OCI-LY3 (cell line): ENCODE measurements around the gene PARD3B.

Experiments
- H2AFZ ChIP-seq: fragments of 200-600, 300-600 bp; shearing (Covaris generic); 2 replicates; pipeline ENCODE4 v1.6.0; 2014; ENCODE audit warnings: antibody characterized with exemption, low read depth, low read length
- H3K27ac ChIP-seq: fragments of 200-600, 300-600 bp; sonication (generic); 2 replicates; pipeline ENCODE4 v1.5.1; 2014; ENCODE audit warnings: mild to moderate bottlenecking, low read length, moderate library complexity, mixed read lengths
- H3K27me3 ChIP-seq: fragments of 200-600, 300-600 bp; sonication (generic); 2 replicates; pipeline ENCODE4 v1.6.1; 2014; ENCODE audit warnings: low read depth, low read length, mixed read lengths
- H3K36me3 ChIP-seq: fragments of 200-600, 300-600 bp; sonication (generic); replicated peaks from 2 replicates; pipeline ENCODE3; 2014; ENCODE audit warnings: low read depth, low read length, mixed read lengths
- H3K4me1 ChIP-seq: fragments of 300-600, 200-600 bp; sonication (generic); 2 replicates; pipeline ENCODE4 v1.6.1; 2014; ENCODE audit warnings: low read length, mixed read lengths
- H3K4me2 ChIP-seq: fragments of 200-600, 300-600 bp; sonication (generic); 2 replicates; pipeline ENCODE4 v1.6.1; 2014; ENCODE audit warnings: low read length, mixed read lengths
- H3K4me3 ChIP-seq: fragments of 300-600, 200-600 bp; sonication (generic); 2 replicates; pipeline ENCODE4 v1.5.1; 2014; ENCODE audit warnings: antibody characterized with exemption, mild to moderate bottlenecking, low read length, moderate library complexity
- H3K79me2 ChIP-seq: fragments of 300-600, 200-600 bp; shearing (Covaris generic); 2 replicates; pipeline ENCODE4 v1.6.1; 2014; ENCODE audit warnings: mild to moderate bottlenecking, low read length, mixed read lengths
- H3K9ac ChIP-seq: fragments of 300-600, 200-600 bp; shearing (Covaris generic); 2 replicates; pipeline ENCODE4 v1.6.0; 2014; ENCODE audit warnings: mild to moderate bottlenecking, low read length, moderate library complexity
- H3K9me3 ChIP-seq: fragments of 200-600, 300-600 bp; shearing (Covaris generic); 2 replicates; pipeline ENCODE4 v1.6.1; 2014; ENCODE audit warnings: low read length, mixed read lengths; ENCODE audit not compliant: insufficient read depth
- H4K20me1 ChIP-seq: fragments of 200-600, 300-600 bp; sonication (generic); 2 replicates; pipeline ENCODE4 v1.6.1; 2016; ENCODE audit warnings: low read length, mixed read lengths; ENCODE audit not compliant: insufficient read depth
- CTCF ChIP-seq: fragments of 200-600, 300-600 bp; sonication (generic); IDR thresholded peaks from 2 replicates; pipeline ENCODE4 v1.5.1; 2014; ENCODE audit warnings: antibody characterized with exemption, low read length, low read depth
- EZH2phosphoT487 ChIP-seq: fragments of 200-600 bp; shearing (Covaris generic); IDR thresholded peaks from 2 replicates; pipeline ENCODE4 v1.6.1; 2018; ENCODE audit warnings: antibody characterized with exemption, mixed run types, low read depth

The PARD3B gene

DNA sequence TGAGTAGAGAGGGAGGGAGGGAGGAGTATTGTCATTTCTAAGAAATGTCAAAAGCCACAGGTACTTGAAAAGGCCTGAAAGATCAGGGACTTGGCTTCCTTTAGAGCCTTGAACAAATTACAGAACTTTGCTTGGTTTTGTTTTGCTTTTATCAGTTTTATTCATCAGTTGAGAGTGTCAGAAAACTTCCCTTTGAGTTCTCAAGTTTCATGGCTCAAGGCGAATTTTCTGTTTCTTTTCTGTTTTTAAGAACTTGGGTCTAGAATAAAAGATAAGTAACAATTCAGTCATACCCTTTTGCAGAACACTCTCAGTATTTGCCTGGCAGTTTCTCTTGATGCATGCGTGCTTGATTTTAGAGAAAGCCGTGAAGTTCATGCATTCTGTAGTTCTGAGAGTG, 531.9 kb downstream of the PARD3B start:
- no peak for TF ChIP-seq CTCF
- TF ChIP-seq EZH2phosphoT487, result no peak
- H4K20me1 ChIP-seq, result no peaks in the 10 kb centered on the region

GRCh38 chr2:205078762-205079161, 533.5 kb downstream of the PARD3B start:
- no peaks in the 10 kb centered on the region for H3K4me1 ChIP-seq
- no peaks in the 10 kb centered on the region for H3K79me2 ChIP-seq
- no peak overlapping the region for H3K27ac ChIP-seq
- TF ChIP-seq CTCF (no peak), EZH2phosphoT487 (no peak)
- no peak overlapping the region for H3K4me2 ChIP-seq
- H3K36me3 ChIP-seq, result no peaks in the 10 kb centered on the region
- H4K20me1 ChIP-seq, result no peaks in the 10 kb centered on the region
- H3K9me3 ChIP-seq, result no peaks in the 10 kb centered on the region
- no peaks in the 10 kb centered on the region for H3K27me3 ChIP-seq
- H2AFZ ChIP-seq, result no peak overlapping the region
- no peak overlapping the region for H3K9ac ChIP-seq
- no peak overlapping the region for H3K4me3 ChIP-seq

More for the DNA sequence above, 531.9 kb downstream of the PARD3B start:
- Histone ChIP-seq H3K4me1 (no peaks in the 10 kb centered on the region), H3K79me2 (no peaks in the 10 kb centered on the region), H3K27me3 (no peaks in the 10 kb centered on the region), H3K4me2 (no peak overlapping the region), H3K27ac (no peak overlapping the region), H2AFZ (no peak overlapping the region), H3K9me3 (no peaks in the 10 kb centered on the region), H3K4me3 (no peak overlapping the region), H3K9ac (no peak overlapping the region), H3K36me3 (no peaks in the 10 kb centered on the region)

- no peaks in the 10 kb centered on the region for H4K20me1 ChIP-seq
- no peaks in the 10 kb centered on the region for H3K27me3 ChIP-seq
- H3K4me2 ChIP-seq, result no peak overlapping the region
- H2AFZ ChIP-seq, result no peak overlapping the region
- H3K36me3 ChIP-seq, result no peaks in the 10 kb centered on the region
- TF ChIP-seq EZH2phosphoT487 (no peak), CTCF (no peak)
- H3K27ac ChIP-seq, result no peak overlapping the region
- H3K9ac ChIP-seq, result no peak overlapping the region
- H3K9me3 ChIP-seq, result no peaks in the 10 kb centered on the region
- no peaks in the 10 kb centered on the region for H3K4me1 ChIP-seq
- H3K79me2 ChIP-seq, result no peaks in the 10 kb centered on the region
- no peak overlapping the region for H3K4me3 ChIP-seq
Measured at GRCh38 chr2:205079173-205079572, 533.9 kb downstream of the PARD3B start.

- TF ChIP-seq CTCF (no peak), EZH2phosphoT487 (no peak)
- no peaks in the 10 kb centered on the region for H3K9me3 ChIP-seq
- no peaks in the 10 kb centered on the region for H3K36me3 ChIP-seq
- no peaks in the 10 kb centered on the region for H3K4me1 ChIP-seq
- H3K9ac ChIP-seq, result no peak overlapping the region
- no peak overlapping the region for H3K4me2 ChIP-seq
- no peaks in the 10 kb centered on the region for H3K27me3 ChIP-seq
- no peaks in the 10 kb centered on the region for H4K20me1 ChIP-seq
- no peak overlapping the region for H3K4me3 ChIP-seq
- no peaks in the 10 kb centered on the region for H3K79me2 ChIP-seq
- no peak overlapping the region for H3K27ac ChIP-seq
- H2AFZ ChIP-seq, result no peak overlapping the region
Measured at GRCh38 chr2:205086662-205087061, 541.4 kb downstream of the PARD3B start.
